Endothelial cell of umbilical vein (primary cell): ENCODE measurements around the gene UPP2. TPM values are rescaled to one million over a fixed set of nuclear protein-coding genes. Genes with fewer than 3 reads are reported as not detected.

Experiments
- BruUV-seq: library from RNA; stranded (reverse); fragments of 400-500 nt; replicated peaks from 2 replicates; lab custom pipeline; 2021; lab: Mats Ljungman, UMichigan
- CTCF ChIA-PET: fragments of 300-600, 350-600 bp; sonication (Branson Sonifier 250); formaldehyde crosslinking; loops from one replicate; lab custom pipeline; 2021; ENCODE audit warnings: antibody characterized with exemption, inconsistent platforms; lab: Charles Lee
- POLR2A ChIA-PET: fragments of 300-600, 350-600 bp; sonication (Branson Sonifier 250); formaldehyde crosslinking; loops from one replicate; lab custom pipeline; 2021; ENCODE audit warnings: antibody characterized with exemption, inconsistent platforms; lab: Charles Lee
- DNase-seq: peaks from one replicate; pipeline ENCODE4 v3.0.0-alpha.2; 2011; ENCODE audit warnings: low read depth, low spot score
- FAIRE-seq: peaks from 2 replicates; lab custom pipeline; 2011; peaks lifted over from hg19 to GRCh38; lab: Jason Lieb, UNC
- H2AFZ ChIP-seq: 2 replicates; pipeline ENCODE4 v1.6.0; 2012; ENCODE audit warnings: low read depth, low read length, control low read depth, inconsistent platforms
- H3K27ac ChIP-seq: 2 replicates; pipeline ENCODE4 v1.5.1; 2011; ENCODE audit warnings: low read depth, mild to moderate bottlenecking, control low read depth, low read length, moderate library complexity; ENCODE audit not compliant: insufficient read depth
- H3K27me3 ChIP-seq, 2 experiments: 2 replicates each; pipeline versions ENCODE4 v1.6.0 to v1.6.1; 2011; ENCODE audit warnings: low read length in 2 of 2, mixed read lengths in 1 of 2; ENCODE audit not compliant: control insufficient read depth in 2 of 2, insufficient read depth in 2 of 2
- H3K36me3 ChIP-seq, 2 experiments: 2 replicates in 1 of 2; 3 replicates in 1 of 2; pipeline ENCODE4 v1.5.1; 2011; ENCODE audit warnings: low read length in 2 of 2, mild to moderate bottlenecking in 1 of 2, moderate library complexity in 1 of 2; ENCODE audit not compliant: control insufficient read depth in 2 of 2, insufficient read depth in 2 of 2; ENCODE audit errors: extremely low read depth in 1 of 2
- H3K4me1 ChIP-seq: 3 replicates; pipeline ENCODE4 v1.5.1; 2011; ENCODE audit warnings: mild to moderate bottlenecking, low read length; ENCODE audit not compliant: control insufficient read depth, insufficient read depth; ENCODE audit errors: extremely low read depth
- H3K4me2 ChIP-seq: 2 replicates; pipeline ENCODE4 v1.6.1; 2011; ENCODE audit warnings: low read length, control low read depth, mixed read lengths; ENCODE audit not compliant: insufficient read depth
- H3K4me3 ChIP-seq, 3 experiments: fragments of 200-600 bp in 1 of 3; sonication (generic), shearing (Covaris generic) in 1 of 3; replicated peaks in 1 of 3; 2 replicates each; pipeline ENCODE4 v1.5.1; 2011 to 2016; ENCODE audit warnings: control low read depth in 3 of 3, low read length in 3 of 3, mild to moderate bottlenecking in 2 of 3, inconsistent platforms in 1 of 3, low read depth in 1 of 3, moderate library complexity in 1 of 3; ENCODE audit not compliant: insufficient read depth in 1 of 3
- H3K79me2 ChIP-seq: 2 replicates; pipeline ENCODE4 v1.6.0; 2012; ENCODE audit warnings: low read length, inconsistent platforms; ENCODE audit not compliant: control insufficient read depth, insufficient read depth
- H3K9ac ChIP-seq: replicated peaks from 2 replicates; pipeline ENCODE3; 2011; ENCODE audit warnings: low read length, control low read depth; ENCODE audit not compliant: insufficient read depth; ENCODE audit errors: extremely low read depth
- H3K9me1 ChIP-seq: replicated peaks from 3 replicates; pipeline ENCODE4 v1.6.0; 2011; ENCODE audit warnings: mild to moderate bottlenecking, low read length; ENCODE audit not compliant: control insufficient read depth, insufficient read depth; ENCODE audit errors: extremely low read depth
- H3K9me3 ChIP-seq: replicated peaks from 2 replicates; pipeline ENCODE4 v1.5.1; 2012; ENCODE audit warnings: low read length, inconsistent platforms; ENCODE audit not compliant: control insufficient read depth, insufficient read depth
- H4K20me1 ChIP-seq: replicated peaks from 2 replicates; pipeline ENCODE3; 2011; ENCODE audit warnings: mild to moderate bottlenecking, low read length; ENCODE audit not compliant: control insufficient read depth, insufficient read depth; ENCODE audit errors: extremely low read depth
- CTCF ChIP-seq, 2 donors: IDR thresholded peaks; 1 replicate in 1 of 2; 2 replicates in 1 of 2; pipeline ENCODE4 v1.5.1; 2011; ENCODE audit warnings: low read length in 2 of 2, mild to moderate bottlenecking in 2 of 2, moderate library complexity in 2 of 2, control low read depth in 1 of 2, inconsistent platforms in 1 of 2, low read depth in 1 of 2; ENCODE audit not compliant: insufficient read depth in 1 of 2; ENCODE audit errors: extremely low read depth in 1 of 2
- EZH2 ChIP-seq: IDR thresholded peaks from 2 replicates; pipeline ENCODE4 v1.6.1; 2012; ENCODE audit warnings: borderline replicate concordance, low read depth, mild to moderate bottlenecking, moderate library complexity, low read length, inconsistent platforms; ENCODE audit not compliant: severe bottlenecking
- FOS ChIP-seq: IDR thresholded peaks from 2 replicates; pipeline ENCODE4 v1.6.1; 2011; ENCODE audit warnings: mild to moderate bottlenecking, low read length, moderate library complexity, borderline replicate concordance; ENCODE audit not compliant: insufficient read depth
- GATA2 ChIP-seq: IDR thresholded peaks from 2 replicates; pipeline ENCODE4 v1.7.0; 2011; ENCODE audit warnings: low read depth, mild to moderate bottlenecking, moderate library complexity, mixed read lengths, low read length; ENCODE audit not compliant: insufficient read length, insufficient read depth
- JUN ChIP-seq: IDR thresholded peaks from 2 replicates; pipeline ENCODE4 v1.6.1; 2011; ENCODE audit warnings: borderline replicate concordance, low read depth; ENCODE audit not compliant: insufficient read length, insufficient read depth
- MAX ChIP-seq: IDR thresholded peaks from 2 replicates; pipeline ENCODE4 v1.6.1; 2011; ENCODE audit not compliant: insufficient read depth, insufficient read length
- MYC ChIP-seq: IDR thresholded peaks from one replicate; pipeline ENCODE4 v1.6.1; 2011; ENCODE audit warnings: mild to moderate bottlenecking, low read depth, low read length
- POLR2A ChIP-seq: IDR thresholded peaks from 2 replicates; pipeline ENCODE4 v1.6.1; 2012; ENCODE audit warnings: low read depth, mild to moderate bottlenecking, control low read depth, low read length
- POLR2AphosphoS5 ChIP-seq: IDR thresholded peaks from 2 replicates; pipeline ENCODE4 v1.6.1; 2012; ENCODE audit warnings: low read depth, mild to moderate bottlenecking, control low read depth, low read length, moderate library complexity; ENCODE audit not compliant: insufficient read depth
- dilution Hi-C: fragments of 300-500 bp; cut with MboI; formaldehyde crosslinking; loops from one replicate; pipeline ENCODE4 v1.15.0; 2019; ENCODE audit warnings: low sequenced_read_pairs; ENCODE audit not compliant: extremely low pct_ligation_motif_present
- intact Hi-C: fragments of 100-400 bp; cut with micrococcal nuclease; formaldehyde crosslinking; loops from one replicate; pipeline ENCODE4 v1.10.0; 2022
- polyA plus RNA-seq, 4 experiments: library from polyadenylated mRNA; depleted of rRNA in 3 of 4; stranded (reverse) in 3 of 4; unstranded in 1 of 4; fragments of >200 nt; gene quantifications; 2 replicates each; pipeline versions ENCODE4 v1.2.1 to v1.2.3, GENCODE V29; 2011 to 2012; ENCODE audit warnings: missing spikeins in 1 of 4
- total RNA-seq: library from RNA; stranded (reverse); gene quantifications from 2 replicates; pipeline ENCODE4 v1.2.3, GENCODE V29; 2021

Gene UPP2
- total and polyA plus RNA-seq, 2 donors (not counting 3 experiments of a cell fraction or from before 2014, with no cell fraction given), result not detected

GRCh38 chr2:158094487-158095092 is 7.1 kb upstream of the UPP2 start:
- Histone ChIP-seq H3K27ac (no peak overlapping the region), H3K79me2 (no peaks in the 10 kb centered on the region), H4K20me1 (no peaks in the 10 kb centered on the region), H3K9me3 (no peaks in the 10 kb centered on the region), H3K9ac (no peak overlapping the region), H3K4me1 (no peaks in the 10 kb centered on the region), H2AFZ (no peak overlapping the region), H3K9me1 (no peaks in the 10 kb centered on the region), H3K27me3 (no peaks in the 10 kb centered on the region), H3K4me3 (no peak overlapping the region), H3K4me2 (no peak overlapping the region), H3K36me3 (no peaks in the 10 kb centered on the region)
- FAIRE-seq (no peak), DNase-seq (no peak)
- no peak for TF ChIP-seq POLR2A
- TF ChIP-seq EZH2, result no peak
- no peak for TF ChIP-seq FOS
- TF ChIP-seq CTCF (IDR thresholded peaks at IDR 0.05; ENCODE audit: extremely low read depth in 1 of 2, insufficient read depth in 1 of 2, low read depth in 1 of 2, low read length in 2 of 2), result no peak
- no peak for TF ChIP-seq POLR2AphosphoS5
- TF ChIP-seq GATA2, result no peak
- no peak for TF ChIP-seq MAX
- no peak for TF ChIP-seq JUN
- TF ChIP-seq MYC, result no peak
- no TSS peak for BruUV-seq
- ChIA-PET CTCF (no interaction called here), POLR2A (no interaction called here)
- dilution Hi-C loops (no loop called here), intact Hi-C loops (no loop called here)
